Fibroblast of the conjunctiva (primary cell): ENCODE results near the gene TVP23A.
"Not testable (repeated sequence)": the region's sequence is repeated elsewhere in the genome, so short reads cannot be mapped to it uniquely, and the experiment has no call there.

Experiments used
- DNase-seq: peaks from one replicate; pipeline ENCODE4 v3.0.0-alpha.2; 2010; ENCODE audit warnings: low read depth

The TVP23A gene

DNA sequence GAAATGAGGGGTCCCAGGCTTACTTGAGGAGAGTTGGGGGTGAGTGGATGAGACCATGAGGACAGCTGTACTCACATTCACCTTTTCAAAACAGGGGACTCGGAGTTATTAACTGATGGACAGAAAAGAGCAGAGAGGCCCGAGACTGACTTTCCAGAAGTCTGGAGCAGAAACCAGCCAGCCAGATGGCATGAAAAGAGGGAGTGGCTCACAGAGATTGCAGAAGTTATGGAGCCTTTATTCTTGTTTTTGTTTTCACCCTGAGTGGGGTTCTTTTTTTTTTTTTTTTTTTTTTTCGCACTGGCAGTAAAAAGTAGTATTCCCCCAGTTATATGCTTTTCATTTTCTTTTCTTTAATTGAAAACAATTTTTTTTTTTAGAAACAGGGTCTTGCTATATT, 18.9 kb downstream of the TVP23A start:
- DNase-seq, result no peak

- no peak for DNase-seq
Measured at GRCh38 chr16:10791048-10791447, 27.5 kb downstream of the TVP23A start.

GRCh38 chr16:10788630-10789029, 30.0 kb downstream of the TVP23A start:
- DNase-seq, result not testable (repeated sequence)

DNA sequence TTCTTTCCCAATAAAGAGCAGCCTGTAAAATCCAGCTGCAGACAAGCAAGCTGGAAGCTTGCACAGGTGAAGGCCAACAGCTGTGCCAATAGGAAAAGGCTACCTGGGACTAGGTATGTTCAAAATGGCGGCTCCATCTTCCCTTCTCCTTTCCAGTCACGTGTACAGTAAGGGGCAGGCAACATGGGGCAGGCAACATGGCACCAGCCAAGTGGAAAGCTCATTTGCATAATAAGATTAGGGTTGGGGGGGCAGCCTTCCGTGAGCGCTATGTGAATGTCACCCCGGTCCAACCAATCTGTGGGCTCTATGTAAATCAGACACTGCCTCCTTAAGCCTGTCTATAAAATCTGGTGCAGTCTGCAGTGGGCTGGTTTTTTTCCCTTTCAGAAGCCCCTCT, 31.3 kb downstream of the TVP23A start:
- no peak for DNase-seq

- no peak for DNase-seq
Measured at GRCh38 chr16:10782628-10783027, 36.0 kb downstream of the TVP23A start.

DNA sequence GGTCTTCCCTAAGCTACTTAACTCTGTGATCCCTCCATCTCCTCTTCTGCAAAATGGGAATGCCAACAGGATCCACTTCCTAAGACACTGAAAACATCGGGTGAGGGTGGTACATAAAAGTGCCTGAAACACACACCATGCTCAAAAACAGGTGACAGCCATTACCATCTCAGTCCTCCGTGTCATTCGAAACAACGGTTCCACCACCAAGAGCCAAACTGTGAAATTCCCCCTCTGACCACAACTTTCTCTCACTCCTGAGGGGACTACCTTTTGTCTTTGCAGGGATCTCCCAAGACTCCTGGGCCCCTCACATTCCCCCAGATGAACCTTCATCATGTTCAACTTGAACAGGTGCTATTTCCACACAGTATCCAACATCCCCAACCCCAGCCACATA, 38.0 kb downstream of the TVP23A start:
- DNase-seq, result no peak

DNA sequence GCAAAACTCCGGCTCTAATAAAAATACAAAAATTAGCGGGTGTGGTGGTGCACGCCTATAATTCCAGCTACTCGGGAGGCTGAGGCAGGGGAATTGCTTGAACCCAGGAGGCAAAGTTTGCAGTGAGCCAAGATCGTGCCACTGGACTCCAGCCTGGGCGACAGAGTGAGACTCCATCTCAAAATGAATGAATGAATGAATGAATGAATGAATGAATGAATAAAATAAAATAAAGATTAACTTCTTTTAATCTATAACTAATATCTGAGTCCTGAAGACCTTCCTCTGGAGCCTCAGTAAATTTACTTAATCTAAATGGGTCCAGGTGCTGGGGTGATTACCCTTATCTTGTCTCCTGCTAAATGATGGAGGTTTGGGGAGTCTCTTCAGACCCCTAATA, 38.7 kb downstream of the TVP23A start:
- DNase-seq, result not testable (repeated sequence)

GRCh38 chr16:10777356-10777755, 41.2 kb downstream of the TVP23A start:
- no peak for DNase-seq

DNA sequence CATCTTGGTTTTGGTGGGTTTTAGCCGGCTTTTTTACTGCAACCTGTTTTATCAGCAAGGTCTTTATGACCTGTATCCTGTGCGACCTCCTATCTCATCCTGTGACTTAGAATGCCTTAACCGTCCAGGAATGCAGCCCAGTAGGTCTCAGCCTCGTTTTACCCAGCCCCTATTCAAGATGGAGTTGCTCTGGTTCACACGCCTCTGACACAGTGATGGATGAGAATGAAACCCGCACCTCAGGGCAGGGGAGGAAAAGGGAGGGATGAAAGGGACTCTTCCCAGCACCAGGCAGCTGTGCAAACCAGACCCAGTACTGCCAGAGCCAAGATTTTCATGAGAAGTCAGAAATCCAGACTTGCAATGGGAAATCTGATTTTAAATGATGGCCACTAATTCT, 41.7 kb downstream of the TVP23A start:
- DNase-seq, result not testable (repeated sequence)

GRCh38 chr16:10776280-10776679, 42.3 kb downstream of the TVP23A start:
- DNase-seq, result no peak

DNA sequence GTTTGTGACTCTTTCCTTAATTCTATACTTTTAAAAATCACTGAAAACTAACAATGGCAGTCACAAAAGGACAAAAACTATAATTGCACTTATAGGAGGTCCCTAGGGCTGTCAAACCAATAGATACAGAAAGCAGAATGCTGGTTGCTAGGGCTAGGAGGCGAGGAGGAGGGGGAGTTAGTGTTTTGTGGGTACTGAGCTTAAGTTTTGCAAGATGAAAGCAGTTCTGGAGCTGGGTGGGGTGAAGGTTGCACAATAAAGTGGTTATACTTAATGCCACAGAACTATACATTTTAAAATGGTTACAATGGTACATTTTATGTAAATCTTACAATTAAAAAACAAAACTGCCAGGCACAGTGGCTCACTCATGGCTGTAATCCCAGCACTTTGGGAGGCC, 47.7 kb downstream of the TVP23A start:
- peak; percentile 9 for DNase-seq

DNA sequence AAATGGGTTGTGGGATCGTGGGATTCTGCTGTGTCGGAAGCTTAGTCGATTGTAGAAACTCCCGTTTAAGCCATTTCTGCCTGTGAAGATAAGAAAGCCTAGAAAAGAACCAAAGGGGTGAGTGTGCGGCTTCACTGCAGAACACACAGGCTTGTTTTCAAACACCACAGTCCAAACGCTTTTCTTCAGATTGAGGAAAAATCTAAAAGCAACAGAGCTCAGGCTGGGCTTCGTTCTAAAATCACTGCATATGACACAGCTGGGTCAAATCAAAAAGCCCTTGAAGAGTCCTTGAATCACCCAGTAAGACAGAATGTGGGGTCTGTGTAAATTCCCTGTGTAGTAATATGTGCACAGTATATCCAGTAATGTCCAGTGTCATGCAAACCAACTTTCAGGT, 49.2 kb downstream of the TVP23A start:
- no peak for DNase-seq

- no peak for DNase-seq
Measured at GRCh38 chr16:10767127-10767526, 51.5 kb downstream of the TVP23A start.

- DNase-seq, result no peak
Measured at GRCh38 chr16:10765772-10766171, 52.8 kb downstream of the TVP23A start.

DNA sequence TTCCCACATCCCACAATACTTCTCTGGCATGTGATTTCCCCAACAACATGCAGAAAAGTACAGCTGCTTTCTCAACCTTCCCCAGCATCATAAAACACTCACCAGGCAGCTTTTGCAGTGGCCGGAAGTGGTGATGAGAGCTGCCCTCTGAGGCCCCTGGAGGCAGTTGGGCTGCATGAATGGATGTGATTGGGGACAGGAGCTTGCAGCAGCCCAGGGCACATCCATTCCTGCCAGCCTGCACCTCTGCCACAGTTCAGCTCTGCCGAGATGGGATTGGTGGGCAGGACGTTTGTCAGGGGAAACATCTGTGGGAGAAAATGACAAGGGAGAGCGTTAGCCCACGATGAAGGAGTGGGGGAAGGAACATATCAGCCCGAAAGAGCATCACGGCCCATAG, 55.1 kb downstream of the TVP23A start:
- DNase-seq, result no peak

- DNase-seq, result no peak
Measured at GRCh38 chr16:10762336-10763016, 56.1 kb downstream of the TVP23A start.

- no peak for DNase-seq
Measured at GRCh38 chr16:10761373-10761772, 57.2 kb downstream of the TVP23A start.

GRCh38 chr16:10760858-10761257, 57.7 kb downstream of the TVP23A start:
- no peak for DNase-seq

DNA sequence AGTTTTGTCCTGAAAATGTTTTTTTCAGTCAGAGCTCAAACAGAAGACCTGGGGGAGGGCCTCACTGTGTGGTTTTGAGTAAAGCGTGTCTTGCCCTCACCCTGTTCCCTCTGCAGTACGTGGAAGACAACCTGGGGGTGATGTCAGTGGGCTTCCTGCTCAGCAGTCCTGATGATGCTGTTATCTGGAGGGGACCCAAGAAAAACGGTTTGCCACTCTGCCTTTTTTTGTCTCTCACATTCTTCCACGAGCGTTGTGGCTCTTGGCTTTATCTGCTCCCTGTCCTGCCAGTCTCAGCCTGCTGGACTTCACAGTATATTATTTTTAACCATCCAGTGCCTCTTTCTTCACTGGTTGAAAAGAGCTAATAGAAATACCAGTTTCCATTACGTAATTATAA, 62.0 kb downstream of the TVP23A start:
- DNase-seq, result no peak

GRCh38 chr16:10754941-10755340, 63.7 kb downstream of the TVP23A start:
- DNase-seq, result no peak

- no peak for DNase-seq
Measured at GRCh38 chr16:10753670-10754069, 64.9 kb downstream of the TVP23A start.

- DNase-seq, result no peak
Measured at GRCh38 chr16:10752843-10753523, 65.6 kb downstream of the TVP23A start.

DNA sequence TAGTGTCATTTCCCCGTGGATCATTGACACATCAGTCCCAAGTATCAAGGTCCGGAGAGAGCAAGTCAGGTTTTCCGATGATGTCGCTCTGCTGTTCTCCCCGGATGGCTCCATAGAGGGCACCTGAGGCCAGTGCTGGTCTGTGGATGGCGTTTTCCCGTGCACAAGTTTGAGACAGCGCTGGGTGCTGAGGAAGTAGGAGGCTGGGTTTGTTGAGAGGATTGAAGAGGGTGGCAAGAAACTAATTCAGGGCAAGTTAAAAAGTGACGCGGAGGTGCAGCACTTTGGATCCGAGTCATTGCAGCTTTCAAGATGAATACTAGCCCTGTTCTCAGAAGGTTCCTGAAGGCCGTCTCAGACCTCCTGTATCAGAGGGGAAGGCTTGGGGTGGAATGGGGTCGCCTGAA, 67.3 kb downstream of the TVP23A start:
- DNase-seq, result no peak

DNA sequence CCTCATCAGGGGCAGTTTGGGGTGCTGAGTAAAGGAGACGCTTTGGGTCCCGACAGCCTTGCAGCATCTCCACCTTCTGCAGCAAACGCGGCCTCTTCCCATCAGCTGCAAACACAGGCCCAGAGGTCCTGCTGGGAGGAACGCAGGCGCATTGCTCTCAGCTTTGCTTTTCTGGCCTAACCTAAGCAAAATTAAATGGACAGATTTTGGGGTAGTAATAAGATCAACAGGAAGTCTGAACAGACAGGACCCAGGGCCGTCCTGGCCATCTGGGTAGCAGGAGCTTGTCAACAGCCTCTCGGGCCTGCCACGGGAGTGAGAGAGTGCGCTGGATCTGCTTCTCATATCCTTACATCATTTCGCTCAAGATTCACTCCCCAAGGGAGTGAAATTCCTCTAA, 67.8 kb downstream of the TVP23A start:
- DNase-seq, result no peak
